Esophagus squamous epithelium (tissue), 5 donors: ENCODE measurements around the gene MT1X. TPM values are rescaled to one million over a fixed set of nuclear protein-coding genes. Genes with fewer than 3 reads are reported as not detected.

Experiments used
- DNase-seq: peaks from one replicate; lab custom pipeline; 2025; lab: John Stamatoyannopoulos, UW
- H3K27ac ChIP-seq, 4 donors: fragments of 200-600 bp; sonication (generic); one replicate each; pipeline ENCODE4 v1.5.1; 2016 to 2019; ENCODE audit warnings: mild to moderate bottlenecking in 1 of 4
- H3K27me3 ChIP-seq, 4 donors: fragments of 200-600 bp; sonication (generic); 1 replicate in 3 of 4; 2 replicates in 1 of 4; pipeline versions ENCODE4 v1.5.1 to v1.6.0; 2017 to 2021; ENCODE audit warnings: antibody characterized with exemption in 1 of 4
- H3K36me3 ChIP-seq, 3 donors: fragments of 200-600 bp; sonication (generic); one replicate each; pipeline ENCODE4 v1.5.1; 2016 to 2019
- H3K4me1 ChIP-seq, 3 donors: fragments of 200-600 bp; sonication (generic); one replicate each; pipeline ENCODE4 v1.5.1; 2017 to 2019
- H3K4me3 ChIP-seq, 4 donors: fragments of 200-600 bp; sonication (generic); 1 replicate in 3 of 4; 2 replicates in 1 of 4; pipeline ENCODE4 v1.5.1; 2016 to 2019; ENCODE audit warnings: mild to moderate bottlenecking in 2 of 4, moderate library complexity in 1 of 4
- H3K9me3 ChIP-seq, 3 donors: fragments of 200-600 bp; sonication (generic); one replicate each; pipeline ENCODE4 v1.5.1; 2016 to 2019
- CTCF ChIP-seq, 6 experiments: fragments of 450-650 bp in 4 of 6; fragments of 200-600 bp in 2 of 6; sonication (generic) in 2 of 6; IDR thresholded peaks; one replicate each; pipeline ENCODE4 v1.5.1; 2016 to 2019; ENCODE audit warnings: antibody characterized with exemption in 6 of 6, mild to moderate bottlenecking in 4 of 6, moderate library complexity in 4 of 6
- POLR2A ChIP-seq, 4 donors: fragments of 450-650 bp; IDR thresholded peaks; one replicate each; pipeline ENCODE4 v1.6.1; 2017; ENCODE audit warnings: antibody characterized with exemption in 4 of 4, mild to moderate bottlenecking in 4 of 4, moderate library complexity in 3 of 4
- WGBS, 2 donors: methylation state at CpG; one replicate each; pipeline ENCODE4 v1.1.5; 2018; 5-methylcytosine and 5-hydroxymethylcytosine counted together
- intact Hi-C: fragments of 100-400 bp; cut with DNase I; formaldehyde crosslinking; loops from one replicate; pipeline ENCODE4 v1.15.0; 2022
- total RNA-seq, 4 donors: library from RNA; depleted of rRNA; stranded (reverse); fragments of >200 nt; gene quantifications; one replicate each; pipeline ENCODE4 v1.1.0, GENCODE V29; 2016
- donor health status: DM: yes; HTN: yes; CAD: no.

MT1X gene
- total RNA-seq, 4 donors from 2014 or later: 343 to 1,688 (median 688) TPM

- H3K36me3 ChIP-seq: no peaks in the 10 kb centered on the region
- H3K4me1 ChIP-seq: peaks cover 0 to 4% (median 0%) of the 10 kb centered on the region in 3 donors
- no peak overlapping the region for H3K4me3 ChIP-seq
- intact Hi-C loops: no loop called here
- no peak for TF ChIP-seq POLR2A (IDR thresholded peaks at IDR 0.05)
- no peak for TF ChIP-seq CTCF (IDR thresholded peaks at IDR 0.05)
- H3K27me3 ChIP-seq: no peaks in the 10 kb centered on the region
- no peak for DNase-seq
- no peaks in the 10 kb centered on the region for H3K9me3 ChIP-seq
- H3K27ac ChIP-seq: no peak overlapping the region
- WGBS, 2 donors: 67 to 77% methylated on average over 4 to 5 of the region's 5 CpGs
These were observed 40.1 kb downstream of the MT1X start for GRCh38 chr16:56722200-56722842.

- Histone ChIP-seq H3K9me3 (no peaks in the 10 kb centered on the region), H3K4me3 (no peak overlapping the region), H3K27me3 (no peaks in the 10 kb centered on the region), H3K36me3 (no peaks in the 10 kb centered on the region), H3K27ac (no peak overlapping the region), H3K4me1 (peaks cover 4 to 20% (median 6%) of the 10 kb centered on the region in 3 donors)
- WGBS, 2 donors: 87 to 91% methylated on average over 3 of the region's 3 CpGs
- TF ChIP-seq CTCF (IDR thresholded peaks at IDR 0.05): no peak
- no peak for TF ChIP-seq POLR2A (IDR thresholded peaks at IDR 0.05)
- intact Hi-C loops: no loop called here
- DNase-seq: no peak
These were observed 41.9 kb downstream of the MT1X start for GRCh38 chr16:56724191-56724590.

GRCh38 chr16:56726283-56726682 is 44.0 kb downstream of the MT1X start:
- H3K4me1 ChIP-seq: peaks cover 6 to 36% (median 18%) of the 10 kb centered on the region in 3 donors
- no peak overlapping the region for H3K4me3 ChIP-seq
- intact Hi-C loops: no loop called here
- no peaks in the 10 kb centered on the region for H3K27me3 ChIP-seq
- no peaks in the 10 kb centered on the region for H3K9me3 ChIP-seq
- no peaks in the 10 kb centered on the region for H3K36me3 ChIP-seq
- DNase-seq: no peak
- no peak overlapping the region for H3K27ac ChIP-seq
- TF ChIP-seq CTCF (IDR thresholded peaks at IDR 0.05) (no peak), POLR2A (IDR thresholded peaks at IDR 0.05) (no peak)
- WGBS, 2 donors: 75 to 94% methylated on average over 1 to 2 of the region's 2 CpGs

GRCh38 chr16:56726926-56727325 is 44.7 kb downstream of the MT1X start:
- H3K27me3 ChIP-seq: no peaks in the 10 kb centered on the region
- no peak overlapping the region for H3K4me3 ChIP-seq
- H3K4me1 ChIP-seq: peaks cover 6 to 43% (median 18%) of the 10 kb centered on the region in 3 donors
- no peaks in the 10 kb centered on the region for H3K9me3 ChIP-seq
- 90% methylated on average over 6 of the region's 6 CpGs for WGBS, 2 donors
- no peak for DNase-seq
- H3K27ac ChIP-seq: no peak overlapping the region
- intact Hi-C loops: no loop called here
- H3K36me3 ChIP-seq: no peaks in the 10 kb centered on the region
- TF ChIP-seq POLR2A (IDR thresholded peaks at IDR 0.05): no peak
- TF ChIP-seq CTCF (IDR thresholded peaks at IDR 0.05): no peak

GRCh38 chr16:56728027-56728426 is 45.8 kb downstream of the MT1X start:
- Histone ChIP-seq H3K36me3 (no peaks in the 10 kb centered on the region), H3K9me3 (no peaks in the 10 kb centered on the region), H3K27me3 (no peaks in the 10 kb centered on the region), H3K4me3 (no peak overlapping the region), H3K27ac (no peak overlapping the region), H3K4me1 (peaks cover 6 to 45% (median 18%) of the 10 kb centered on the region in 3 donors)
- 86 to 100% methylated on average over 1 of the region's 1 CpG for WGBS, 2 donors
- no peak for DNase-seq
- intact Hi-C loops: no loop called here
- TF ChIP-seq CTCF (IDR thresholded peaks at IDR 0.05) (no peak), POLR2A (IDR thresholded peaks at IDR 0.05) (no peak)
